Measurements from ENCODE around the gene BTN1A1. TPM values are rescaled to one million over a fixed set of nuclear protein-coding genes. Genes with fewer than 3 reads are reported as not detected.

Gene BTN1A1
- total RNA-seq, 1 experiment from 2014 or later = 0.15 TPM

DNA sequence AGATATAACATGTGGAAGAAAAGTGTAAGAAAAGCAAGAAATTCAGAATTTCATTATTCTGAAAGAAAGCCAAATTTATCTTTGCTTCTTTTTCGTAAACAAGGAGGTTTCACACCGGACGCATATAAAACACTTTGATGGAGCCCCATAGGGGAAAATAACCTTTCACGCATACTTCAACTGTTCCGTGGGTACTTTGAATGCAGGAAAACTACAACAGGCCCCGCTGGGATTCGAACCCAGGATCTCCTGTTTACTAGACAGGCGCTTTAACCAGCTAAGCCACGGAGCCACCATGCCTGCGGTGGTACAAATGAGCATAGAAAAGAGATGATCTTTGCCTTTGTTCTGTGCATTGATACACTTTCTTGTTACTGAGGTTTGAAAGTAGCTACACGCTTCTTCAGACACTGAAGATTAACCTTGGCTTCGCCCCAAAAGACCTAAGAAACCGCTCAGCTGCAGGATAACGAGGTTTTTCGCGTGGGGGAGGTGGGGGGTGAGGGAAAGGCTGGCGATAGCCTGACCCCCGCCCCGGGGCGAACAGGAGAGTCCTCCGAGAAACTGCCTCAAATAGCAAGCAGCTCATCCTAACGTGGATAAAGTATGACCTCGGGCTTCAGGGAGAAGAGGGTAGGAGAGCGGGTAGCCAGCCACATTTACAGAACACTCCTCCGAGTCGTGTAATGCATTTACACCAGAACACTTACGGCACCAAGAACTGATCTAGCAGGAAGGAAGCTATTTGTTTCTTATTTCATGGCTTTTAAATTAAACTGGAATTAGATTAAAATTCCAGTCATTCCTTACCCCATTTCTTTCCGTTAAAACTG is 32.8 kb downstream of the BTN1A1 start (continued):
- TF ChIP-seq, protein P1, sequence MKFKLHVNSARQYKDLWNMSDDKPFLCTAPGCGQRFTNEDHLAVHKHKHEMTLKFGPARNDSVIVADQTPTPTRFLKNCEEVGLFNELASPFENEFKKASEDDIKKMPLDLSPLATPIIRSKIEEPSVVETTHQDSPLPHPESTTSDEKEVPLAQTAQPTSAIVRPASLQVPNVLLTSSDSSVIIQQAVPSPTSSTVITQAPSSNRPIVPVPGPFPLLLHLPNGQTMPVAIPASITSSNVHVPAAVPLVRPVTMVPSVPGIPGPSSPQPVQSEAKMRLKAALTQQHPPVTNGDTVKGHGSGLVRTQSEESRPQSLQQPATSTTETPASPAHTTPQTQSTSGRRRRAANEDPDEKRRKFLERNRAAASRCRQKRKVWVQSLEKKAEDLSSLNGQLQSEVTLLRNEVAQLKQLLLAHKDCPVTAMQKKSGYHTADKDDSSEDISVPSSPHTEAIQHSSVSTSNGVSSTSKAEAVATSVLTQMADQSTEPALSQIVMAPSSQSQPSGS (CRISPR knock-in tag; IDR thresholded peaks at IDR 0.05; ENCODE audit: borderline replicate concordance, low read depth) = no peak
- TF ChIP-seq, protein P2, sequence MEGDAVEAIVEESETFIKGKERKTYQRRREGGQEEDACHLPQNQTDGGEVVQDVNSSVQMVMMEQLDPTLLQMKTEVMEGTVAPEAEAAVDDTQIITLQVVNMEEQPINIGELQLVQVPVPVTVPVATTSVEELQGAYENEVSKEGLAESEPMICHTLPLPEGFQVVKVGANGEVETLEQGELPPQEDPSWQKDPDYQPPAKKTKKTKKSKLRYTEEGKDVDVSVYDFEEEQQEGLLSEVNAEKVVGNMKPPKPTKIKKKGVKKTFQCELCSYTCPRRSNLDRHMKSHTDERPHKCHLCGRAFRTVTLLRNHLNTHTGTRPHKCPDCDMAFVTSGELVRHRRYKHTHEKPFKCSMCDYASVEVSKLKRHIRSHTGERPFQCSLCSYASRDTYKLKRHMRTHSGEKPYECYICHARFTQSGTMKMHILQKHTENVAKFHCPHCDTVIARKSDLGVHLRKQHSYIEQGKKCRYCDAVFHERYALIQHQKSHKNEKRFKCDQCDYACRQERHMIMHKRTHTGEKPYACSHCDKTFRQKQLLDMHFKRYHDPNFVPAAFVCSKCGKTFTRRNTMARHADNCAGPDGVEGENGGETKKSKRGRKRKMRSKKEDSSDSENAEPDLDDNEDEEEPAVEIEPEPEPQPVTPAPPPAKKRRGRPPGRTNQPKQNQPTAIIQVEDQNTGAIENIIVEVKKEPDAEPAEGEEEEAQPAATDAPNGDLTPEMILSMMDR (IDR thresholded peaks at IDR 0.05) = no peak
- TF ChIP-seq SMAD4 (CRISPR knock-in tag; IDR thresholded peaks at IDR 0.05) = no peak
- TF ChIP-seq, protein P3, sequence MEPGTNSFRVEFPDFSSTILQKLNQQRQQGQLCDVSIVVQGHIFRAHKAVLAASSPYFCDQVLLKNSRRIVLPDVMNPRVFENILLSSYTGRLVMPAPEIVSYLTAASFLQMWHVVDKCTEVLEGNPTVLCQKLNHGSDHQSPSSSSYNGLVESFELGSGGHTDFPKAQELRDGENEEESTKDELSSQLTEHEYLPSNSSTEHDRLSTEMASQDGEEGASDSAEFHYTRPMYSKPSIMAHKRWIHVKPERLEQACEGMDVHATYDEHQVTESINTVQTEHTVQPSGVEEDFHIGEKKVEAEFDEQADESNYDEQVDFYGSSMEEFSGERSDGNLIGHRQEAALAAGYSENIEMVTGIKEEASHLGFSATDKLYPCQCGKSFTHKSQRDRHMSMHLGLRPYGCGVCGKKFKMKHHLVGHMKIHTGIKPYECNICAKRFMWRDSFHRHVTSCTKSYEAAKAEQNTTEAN (CRISPR knock-in tag; IDR thresholded peaks at IDR 0.05) = no peak
- no peak for TF ChIP-seq MYBL2 (CRISPR knock-in tag; IDR thresholded peaks at IDR 0.05)
- TF ChIP-seq, protein P4, sequence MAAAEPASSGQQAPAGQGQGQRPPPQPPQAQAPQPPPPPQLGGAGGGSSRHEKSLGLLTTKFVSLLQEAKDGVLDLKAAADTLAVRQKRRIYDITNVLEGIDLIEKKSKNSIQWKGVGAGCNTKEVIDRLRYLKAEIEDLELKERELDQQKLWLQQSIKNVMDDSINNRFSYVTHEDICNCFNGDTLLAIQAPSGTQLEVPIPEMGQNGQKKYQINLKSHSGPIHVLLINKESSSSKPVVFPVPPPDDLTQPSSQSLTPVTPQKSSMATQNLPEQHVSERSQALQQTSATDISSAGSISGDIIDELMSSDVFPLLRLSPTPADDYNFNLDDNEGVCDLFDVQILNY (CRISPR knock-in tag; IDR thresholded peaks at IDR 0.05) = no peak
- TF ChIP-seq, protein P5, sequence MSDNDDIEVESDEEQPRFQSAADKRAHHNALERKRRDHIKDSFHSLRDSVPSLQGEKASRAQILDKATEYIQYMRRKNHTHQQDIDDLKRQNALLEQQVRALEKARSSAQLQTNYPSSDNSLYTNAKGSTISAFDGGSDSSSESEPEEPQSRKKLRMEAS (CRISPR knock-in tag; IDR thresholded peaks at IDR 0.05) = peak; percentile 40; the same call in 1 of the 2 replicates
- no peak for TF ChIP-seq TCF7 (CRISPR knock-in tag; IDR thresholded peaks at IDR 0.05; ENCODE audit: low read depth)
- TF ChIP-seq GABPB1 (CRISPR knock-in tag; IDR thresholded peaks at IDR 0.05) = peak; percentile 27; the same call in 1 of the 2 replicates

DNA sequence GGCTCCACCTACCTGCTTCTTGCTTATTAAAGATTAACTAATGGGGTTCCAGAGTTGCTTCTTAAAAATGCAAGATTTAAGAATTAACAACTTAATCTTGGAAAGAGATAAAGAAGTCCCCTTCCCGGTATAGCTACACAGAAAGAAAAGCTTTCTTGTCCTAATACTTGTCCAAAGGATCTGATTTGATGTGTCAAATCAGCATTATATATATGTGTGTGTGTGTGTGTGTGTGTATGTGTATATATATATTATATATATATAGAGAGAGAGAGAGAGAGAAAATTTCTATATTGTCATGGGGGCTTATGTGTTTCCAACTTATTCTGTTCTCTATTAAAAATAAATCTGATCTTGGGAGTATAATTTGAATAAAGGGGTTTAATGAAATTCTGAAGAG is 33.4 kb downstream of the BTN1A1 start:
- Mint-ChIP-seq H3K27me3 (ENCODE audit: low read depth) (no peaks in the 10 kb centered on the region), H3K4me1 (peaks cover 36% of the 10 kb centered on the region), H3K9me3 (no peaks in the 10 kb centered on the region), H3K36me3 (no peaks in the 10 kb centered on the region), H3K4me3 (peak overlapping the region; percentile 98), H3K27ac (no peak overlapping the region)
- no peak for DNase-seq (ENCODE audit: low spot score)
- ChIA-PET POLR2A (interaction anchor here (0.8 to 1.3 kb wide), 2 partner anchors 37 to 60 kb away, joined by 3 read pairs; no protein-coding TSS in a partner anchor), CTCF (interaction anchor here (0.8 to 2.4 kb wide), 7 partner anchors 12 to 214 kb away, joined by 3 to 13 read pairs (median 5); no protein-coding TSS in a partner anchor)
- no peak for TF ChIP-seq ZNF416 (CRISPR knock-in tag; IDR thresholded peaks at IDR 0.05)
- TF ChIP-seq GRHL2 (CRISPR knock-in tag; IDR thresholded peaks at IDR 0.05; ENCODE audit: insufficient replicate concordance, severe bottlenecking) = no peak
- TF ChIP-seq, protein P6, sequence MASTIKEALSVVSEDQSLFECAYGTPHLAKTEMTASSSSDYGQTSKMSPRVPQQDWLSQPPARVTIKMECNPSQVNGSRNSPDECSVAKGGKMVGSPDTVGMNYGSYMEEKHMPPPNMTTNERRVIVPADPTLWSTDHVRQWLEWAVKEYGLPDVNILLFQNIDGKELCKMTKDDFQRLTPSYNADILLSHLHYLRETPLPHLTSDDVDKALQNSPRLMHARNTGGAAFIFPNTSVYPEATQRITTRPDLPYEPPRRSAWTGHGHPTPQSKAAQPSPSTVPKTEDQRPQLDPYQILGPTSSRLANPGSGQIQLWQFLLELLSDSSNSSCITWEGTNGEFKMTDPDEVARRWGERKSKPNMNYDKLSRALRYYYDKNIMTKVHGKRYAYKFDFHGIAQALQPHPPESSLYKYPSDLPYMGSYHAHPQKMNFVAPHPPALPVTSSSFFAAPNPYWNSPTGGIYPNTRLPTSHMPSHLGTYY (CRISPR knock-in tag; IDR thresholded peaks at IDR 0.05) = no peak
- TF ChIP-seq, protein P7, sequence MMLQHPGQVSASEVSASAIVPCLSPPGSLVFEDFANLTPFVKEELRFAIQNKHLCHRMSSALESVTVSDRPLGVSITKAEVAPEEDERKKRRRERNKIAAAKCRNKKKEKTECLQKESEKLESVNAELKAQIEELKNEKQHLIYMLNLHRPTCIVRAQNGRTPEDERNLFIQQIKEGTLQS (CRISPR knock-in tag; conservative IDR thresholded peaks at IDR 0.05) = no peak
- TF ChIP-seq OVOL2 (CRISPR knock-in tag; IDR thresholded peaks at IDR 0.05; ENCODE audit: borderline replicate concordance) = no peak
- no peak for TF ChIP-seq ZNF423 (CRISPR knock-in tag; IDR thresholded peaks at IDR 0.05)
- TF ChIP-seq, protein P8, sequence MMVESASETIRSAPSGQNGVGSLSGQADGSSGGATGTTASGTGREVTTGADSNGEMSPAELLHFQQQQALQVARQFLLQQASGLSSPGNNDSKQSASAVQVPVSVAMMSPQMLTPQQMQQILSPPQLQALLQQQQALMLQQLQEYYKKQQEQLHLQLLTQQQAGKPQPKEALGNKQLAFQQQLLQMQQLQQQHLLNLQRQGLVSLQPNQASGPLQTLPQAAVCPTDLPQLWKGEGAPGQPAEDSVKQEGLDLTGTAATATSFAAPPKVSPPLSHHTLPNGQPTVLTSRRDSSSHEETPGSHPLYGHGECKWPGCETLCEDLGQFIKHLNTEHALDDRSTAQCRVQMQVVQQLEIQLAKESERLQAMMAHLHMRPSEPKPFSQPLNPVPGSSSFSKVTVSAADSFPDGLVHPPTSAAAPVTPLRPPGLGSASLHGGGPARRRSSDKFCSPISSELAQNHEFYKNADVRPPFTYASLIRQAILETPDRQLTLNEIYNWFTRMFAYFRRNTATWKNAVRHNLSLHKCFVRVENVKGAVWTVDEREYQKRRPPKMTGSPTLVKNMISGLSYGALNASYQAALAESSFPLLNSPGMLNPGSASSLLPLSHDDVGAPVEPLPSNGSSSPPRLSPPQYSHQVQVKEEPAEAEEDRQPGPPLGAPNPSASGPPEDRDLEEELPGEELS (CRISPR knock-in tag; IDR thresholded peaks at IDR 0.05) = no peak
- TF ChIP-seq, protein P9, sequence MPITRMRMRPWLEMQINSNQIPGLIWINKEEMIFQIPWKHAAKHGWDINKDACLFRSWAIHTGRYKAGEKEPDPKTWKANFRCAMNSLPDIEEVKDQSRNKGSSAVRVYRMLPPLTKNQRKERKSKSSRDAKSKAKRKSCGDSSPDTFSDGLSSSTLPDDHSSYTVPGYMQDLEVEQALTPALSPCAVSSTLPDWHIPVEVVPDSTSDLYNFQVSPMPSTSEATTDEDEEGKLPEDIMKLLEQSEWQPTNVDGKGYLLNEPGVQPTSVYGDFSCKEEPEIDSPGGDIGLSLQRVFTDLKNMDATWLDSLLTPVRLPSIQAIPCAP (CRISPR knock-in tag; IDR thresholded peaks at IDR 0.05) = no peak
- no peak for TF ChIP-seq PRRX2 (CRISPR knock-in tag; IDR thresholded peaks at IDR 0.05)
- TF ChIP-seq ZNF671 (CRISPR knock-in tag; IDR thresholded peaks at IDR 0.05) = no peak
- TF ChIP-seq ATF1 (CRISPR knock-in tag; IDR thresholded peaks at IDR 0.05) = no peak
- ATAC-seq = no peak

Data from WTC11 (cell line).